DMS114 treated with DMSO at 0.1 percent for 48 hours (cell line): Measurements from ENCODE around the gene AHCYL2.
"Not testable (repeated sequence)": the region's sequence is repeated elsewhere in the genome, so short reads cannot be mapped to it uniquely, and the experiment has no call there.

ENCODE experiments used
- DNase-seq: peaks from one replicate; lab custom pipeline; 2025; ENCODE audit not compliant: unreplicated experiment; lab: John Stamatoyannopoulos, UW

The AHCYL2 gene

GRCh38 chr7:129347330-129347729, 122.5 kb downstream of the AHCYL2 start:
- DNase-seq = no peak

GRCh38 chr7:129348023-129348740, 123.4 kb downstream of the AHCYL2 start:
- no peak for DNase-seq

- no peak for DNase-seq
Measured at GRCh38 chr7:129351320-129351719, 126.5 kb downstream of the AHCYL2 start.

- not testable (repeated sequence) for DNase-seq
Measured at GRCh38 chr7:129353104-129353503, 128.3 kb downstream of the AHCYL2 start.

GRCh38 chr7:129354428-129355157, 129.8 kb downstream of the AHCYL2 start:
- DNase-seq = no peak

- no peak for DNase-seq
Measured at GRCh38 chr7:129356176-129356575, 131.3 kb downstream of the AHCYL2 start.

- DNase-seq = no peak
Measured at GRCh38 chr7:129359176-129359575, 134.3 kb downstream of the AHCYL2 start.

GRCh38 chr7:129359638-129360037, 134.8 kb downstream of the AHCYL2 start:
- no peak for DNase-seq

- DNase-seq = no peak
Measured at GRCh38 chr7:129361771-129362170, 136.9 kb downstream of the AHCYL2 start.

- no peak for DNase-seq
Measured at GRCh38 chr7:129362496-129362895, 137.7 kb downstream of the AHCYL2 start.

GRCh38 chr7:129367349-129367699, 142.5 kb downstream of the AHCYL2 start:
- no peak for DNase-seq

GRCh38 chr7:129367700-129368388, 143.0 kb downstream of the AHCYL2 start:
- peak; percentile 23 for DNase-seq

GRCh38 chr7:129368389-129368986, 143.7 kb downstream of the AHCYL2 start:
- DNase-seq = no peak

- not testable (repeated sequence) for DNase-seq
Measured at GRCh38 chr7:129369447-129369846, 144.6 kb downstream of the AHCYL2 start.

GRCh38 chr7:129370812-129371211, 146.0 kb downstream of the AHCYL2 start:
- no peak for DNase-seq

- no peak for DNase-seq
Measured at GRCh38 chr7:129371487-129371886, 146.7 kb downstream of the AHCYL2 start.

- no peak for DNase-seq
Measured at GRCh38 chr7:129373651-129374428, 149.0 kb downstream of the AHCYL2 start.

GRCh38 chr7:129375141-129375938, 150.5 kb downstream of the AHCYL2 start:
- no peak for DNase-seq

GRCh38 chr7:129376076-129376777, 151.4 kb downstream of the AHCYL2 start:
- peak; percentile 2 for DNase-seq
